Left ventricle myocardium inferior (tissue), 1 donor: ENCODE data around the gene MAPKAPK2. TPM values are rescaled to one million over a fixed set of nuclear protein-coding genes. Genes with fewer than 3 reads are reported as not detected.
A peak's percentile ranks its signal among the peaks of the same experiment; 100 is the strongest.
"Not testable (repeated sequence)": the region's sequence is repeated elsewhere in the genome, so short reads cannot be mapped to it uniquely, and the experiment has no call there.

ENCODE experiments used
- DNase-seq: peaks from one replicate; pipeline ENCODE4 v3.0.0-alpha.2; 2020
- H3K27ac ChIP-seq: fragments of 200-600 bp; replicated peaks from 2 replicates; pipeline ENCODE4 v1.8.0; 2021
- H3K27me3 ChIP-seq: fragments of 200-600 bp; 2 replicates; pipeline ENCODE4 v1.8.0; 2021; ENCODE audit warnings: low read depth
- H3K36me3 ChIP-seq: fragments of 200-600 bp; 2 replicates; pipeline ENCODE4 v1.8.0; 2021
- H3K4me1 ChIP-seq: fragments of 200-600 bp; 2 replicates; pipeline ENCODE4 v1.8.0; 2021
- H3K4me3 ChIP-seq: fragments of 200-600 bp; 2 replicates; pipeline ENCODE4 v1.8.0; 2021; ENCODE audit warnings: mild to moderate bottlenecking, moderate library complexity
- H3K9me3 ChIP-seq: fragments of 200-600 bp; replicated peaks from 2 replicates; pipeline ENCODE4 v1.8.0; 2021
- CTCF ChIP-seq: fragments of 200-600 bp; IDR thresholded peaks from 2 replicates; pipeline ENCODE4 v1.8.0; 2021; ENCODE audit warnings: antibody characterized with exemption, mild to moderate bottlenecking, borderline replicate concordance
- intact Hi-C: fragments of 100-400 bp; cut with micrococcal nuclease; formaldehyde crosslinking; loops from one replicate; pipeline ENCODE4 v1.11.0; 2022
- long read RNA-seq: library from polyadenylated mRNA; unstranded; transcript quantifications from one replicate; pipeline ENCODE4 v2.0.0, GENCODE V29; 2021
- total RNA-seq: library from RNA; stranded (reverse); fragmentation: NEBNext Ultra II Directional; extraction: Animal tissue kit (Norgen Biotek cat#: 25700); gene quantifications from one replicate; pipeline ENCODE4 v1.2.1, GENCODE V29; 2021
- donor health status: DM: no; HTN: yes; CAD: no; lungs with severe emphysema.

Gene MAPKAPK2
- 215 TPM for total RNA-seq
- long read RNA-seq, transcript MAPKAPK2-202 (10 exons, 2,961 nt), result major isoform, 35 of 85 reads
- long read RNA-seq, partial matches to known transcripts, result 44 of 85 reads
- long read RNA-seq, other reads (novel, unspliced or antisense), result 5 of 85 reads

DNA sequence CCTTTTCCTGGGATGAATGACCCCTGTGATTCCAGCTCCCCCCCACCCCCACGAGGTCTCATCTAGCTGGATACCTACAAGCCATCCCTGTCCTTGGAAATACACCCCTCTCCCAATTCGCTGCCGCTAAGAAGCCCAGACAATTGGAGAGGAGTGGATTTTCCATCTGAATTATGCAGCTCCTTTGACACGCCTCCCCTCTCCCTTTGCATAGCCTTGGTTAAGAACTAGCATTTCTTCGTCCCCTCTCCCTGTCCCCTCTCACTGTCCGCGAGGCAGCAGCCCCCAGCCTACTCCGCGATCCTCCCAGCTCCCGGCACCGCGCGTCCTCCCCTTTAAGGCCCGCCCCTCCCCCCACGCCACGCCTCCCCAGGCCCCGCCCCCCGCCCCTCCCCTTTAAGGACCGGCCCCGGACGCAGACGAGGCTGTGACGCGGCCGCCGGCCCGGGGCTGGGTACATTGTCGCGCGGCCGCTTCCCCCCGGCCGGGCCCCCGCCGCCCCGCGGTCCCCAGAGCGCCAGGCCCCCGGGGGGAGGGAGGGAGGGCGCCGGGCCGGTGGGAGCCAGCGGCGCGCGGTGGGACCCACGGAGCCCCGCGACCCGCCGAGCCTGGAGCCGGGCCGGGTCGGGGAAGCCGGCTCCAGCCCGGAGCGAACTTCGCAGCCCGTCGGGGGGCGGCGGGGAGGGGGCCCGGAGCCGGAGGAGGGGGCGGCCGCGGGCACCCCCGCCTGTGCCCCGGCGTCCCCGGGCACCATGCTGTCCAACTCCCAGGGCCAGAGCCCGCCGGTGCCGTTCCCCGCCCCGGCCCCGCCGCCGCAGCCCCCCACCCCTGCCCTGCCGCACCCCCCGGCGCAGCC is at the start of gene MAPKAPK2:
Gene MAPKAPK2, plus strand, starts transcription at position 428 of the 856 bp plus-strand sequence. Its CDS starts 325 bp downstream, at position 753.
- intact Hi-C loops, result no loop called here

DNA sequence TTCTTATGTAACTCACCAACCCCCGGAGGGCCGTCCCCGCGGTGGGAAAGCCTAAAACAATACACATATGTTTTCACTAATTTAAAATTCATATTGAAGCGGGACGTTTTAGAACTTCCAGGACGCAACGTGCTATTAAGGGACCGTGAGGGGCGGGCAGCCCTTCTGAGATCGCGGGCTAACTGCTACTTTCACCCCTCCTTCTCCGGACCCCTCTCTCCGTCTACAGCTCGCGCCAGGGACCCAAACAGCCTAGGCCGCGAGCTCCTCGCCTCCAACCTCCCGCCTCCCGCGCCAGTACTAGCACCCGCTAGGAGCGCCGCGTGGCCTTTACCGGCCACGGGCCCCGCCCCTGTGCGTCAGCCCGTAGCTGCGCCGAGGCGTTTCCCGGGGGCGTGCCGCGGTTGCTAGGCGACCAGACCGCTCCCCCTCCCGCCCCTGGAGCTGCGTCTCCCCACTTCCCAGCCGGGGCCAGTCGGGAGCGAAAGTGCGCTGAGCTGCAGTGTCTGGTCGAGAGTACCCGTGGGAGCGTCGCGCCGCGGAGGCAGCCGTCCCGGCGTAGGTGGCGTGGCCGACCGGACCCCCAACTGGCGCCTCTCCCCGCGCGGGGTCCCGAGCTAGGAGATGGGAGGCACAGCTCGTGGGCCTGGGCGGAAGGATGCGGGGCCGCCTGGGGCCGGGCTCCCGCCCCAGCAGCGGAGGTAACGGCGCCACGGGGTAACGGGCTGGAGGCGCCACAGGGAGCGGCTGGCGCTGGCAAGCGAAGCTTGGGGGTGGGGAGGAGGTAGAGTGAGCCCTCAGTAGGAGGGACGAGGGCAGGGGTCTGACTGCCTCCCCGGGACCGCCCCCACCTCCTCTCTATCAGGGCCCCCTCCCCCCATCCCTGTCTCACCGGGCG is 49.4 kb upstream of the MAPKAPK2 start, which contains the start of gene DYRK3:
Gene DYRK3, plus strand, starts transcription at position 457 of the 898 bp plus-strand sequence. Its CDS starts 168 bp downstream, at position 625.
- peak; percentile 96 for DNase-seq
- H3K9me3 ChIP-seq, result no peaks in the 10 kb centered on the region
- TF ChIP-seq CTCF, result peak; percentile 30
- peaks cover 61% of the 10 kb centered on the region for H3K4me1 ChIP-seq
- peak within 1 kb of the TSS; percentile 91 for H3K27ac ChIP-seq
- intact Hi-C loops, result loop anchor here (10.0 kb wide), 1 partner anchor 279 kb away; no protein-coding TSS in a partner anchor
- peak within 1 kb of the TSS; percentile 98 for H3K4me3 ChIP-seq
- peaks cover 13% of the 10 kb centered on the region for H3K36me3 ChIP-seq
- no peaks in the 10 kb centered on the region for H3K27me3 ChIP-seq

More for the DNA sequence above, at the start of gene MAPKAPK2:
- no peaks in the 10 kb centered on the region for H3K27me3 ChIP-seq
- no peaks in the 10 kb centered on the region for H3K36me3 ChIP-seq
- H3K27ac ChIP-seq, result peak within 1 kb of the TSS; percentile 97
- peak; percentile 86 for DNase-seq
- peaks cover 59% of the 10 kb centered on the region for H3K4me1 ChIP-seq
- H3K4me3 ChIP-seq, result peak within 1 kb of the TSS; percentile 85
- no peak for TF ChIP-seq CTCF
- no peaks in the 10 kb centered on the region for H3K9me3 ChIP-seq

DNA sequence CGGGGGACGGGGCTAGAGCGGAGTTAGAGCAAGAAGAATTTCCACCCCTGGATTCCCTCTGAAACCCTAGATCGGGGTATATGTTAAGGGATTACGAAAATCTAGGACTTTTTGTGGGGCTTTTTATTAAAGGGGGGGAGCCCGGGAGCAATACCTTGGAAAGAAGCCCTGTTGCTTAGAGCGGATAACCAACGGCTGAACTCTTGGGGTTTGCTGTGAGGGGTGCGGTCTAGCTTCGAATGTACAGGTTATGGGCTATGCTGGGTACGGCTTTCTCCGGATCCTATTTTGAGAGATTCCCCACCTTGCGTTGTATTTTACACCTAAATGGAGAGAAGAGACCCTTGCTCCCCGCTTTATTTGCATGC is 48.7 kb upstream of the MAPKAPK2 start:
- H3K27ac ChIP-seq, result peak overlapping the region; percentile 91
- no peak for DNase-seq
- no peak for TF ChIP-seq CTCF
- H3K4me1 ChIP-seq, result peaks cover 58% of the 10 kb centered on the region
- no peaks in the 10 kb centered on the region for H3K9me3 ChIP-seq
- H3K27me3 ChIP-seq, result no peaks in the 10 kb centered on the region
- H3K36me3 ChIP-seq, result peaks cover 19% of the 10 kb centered on the region
- intact Hi-C loops, result loop anchor here (10.0 kb wide), 1 partner anchor 279 kb away; no protein-coding TSS in a partner anchor
- peak overlapping the region; percentile 98 for H3K4me3 ChIP-seq

DNA sequence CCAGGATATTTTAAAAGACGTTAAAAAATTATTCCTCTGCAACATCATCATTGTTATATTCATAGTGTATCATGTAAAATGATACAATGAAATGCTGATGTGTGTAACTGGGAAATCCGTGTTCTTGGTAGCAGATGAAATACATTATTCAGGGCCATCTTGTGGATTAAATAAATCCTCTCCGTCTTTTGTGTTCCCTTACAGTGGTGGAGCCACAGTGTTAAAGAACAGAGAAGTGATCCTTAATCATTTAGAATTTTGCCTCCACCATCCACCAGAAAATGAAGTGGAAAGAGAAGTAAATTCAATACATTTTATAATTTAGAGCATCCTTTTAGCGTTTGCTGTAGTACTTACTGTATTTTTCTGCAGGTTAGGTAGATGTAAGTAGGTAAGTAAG is 48.0 kb upstream of the MAPKAPK2 start:
- Histone ChIP-seq H3K27ac (peak overlapping the region; percentile 91), H3K4me3 (peak overlapping the region; percentile 98), H3K9me3 (no peaks in the 10 kb centered on the region), H3K36me3 (peaks cover 21% of the 10 kb centered on the region), H3K4me1 (peaks cover 51% of the 10 kb centered on the region), H3K27me3 (no peaks in the 10 kb centered on the region)
- intact Hi-C loops, result loop anchor here (10.0 kb wide), 1 partner anchor 278 kb away; no protein-coding TSS in a partner anchor
- no peak for DNase-seq
- TF ChIP-seq CTCF, result no peak

DNA sequence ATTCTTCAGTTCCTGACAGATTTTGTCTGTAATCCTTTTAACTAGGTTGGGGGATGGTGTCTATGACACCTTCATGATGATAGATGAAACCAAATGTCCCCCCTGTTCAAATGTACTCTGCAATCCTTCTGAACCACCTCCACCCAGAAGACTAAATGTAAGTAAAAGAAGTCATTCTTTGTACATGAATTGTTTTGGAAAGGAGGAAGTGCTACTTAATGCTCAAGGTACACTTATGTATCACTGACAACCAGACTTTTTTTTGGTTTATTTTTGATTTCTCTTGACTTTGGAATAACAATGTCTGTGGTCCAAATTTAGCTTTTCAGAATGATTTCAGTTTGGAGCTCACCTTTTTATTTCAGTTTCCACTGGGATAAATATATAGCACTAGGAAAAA is 47.1 kb upstream of the MAPKAPK2 start:
- DNase-seq, result no peak
- Histone ChIP-seq H3K27ac (peak overlapping the region; percentile 91), H3K4me3 (peak overlapping the region; percentile 98), H3K9me3 (no peaks in the 10 kb centered on the region), H3K27me3 (no peaks in the 10 kb centered on the region), H3K36me3 (peaks cover 21% of the 10 kb centered on the region), H3K4me1 (peaks cover 51% of the 10 kb centered on the region)
- TF ChIP-seq CTCF, result no peak
- intact Hi-C loops, result loop anchor here (10.0 kb wide), 1 partner anchor 277 kb away; no protein-coding TSS in a partner anchor

DNA sequence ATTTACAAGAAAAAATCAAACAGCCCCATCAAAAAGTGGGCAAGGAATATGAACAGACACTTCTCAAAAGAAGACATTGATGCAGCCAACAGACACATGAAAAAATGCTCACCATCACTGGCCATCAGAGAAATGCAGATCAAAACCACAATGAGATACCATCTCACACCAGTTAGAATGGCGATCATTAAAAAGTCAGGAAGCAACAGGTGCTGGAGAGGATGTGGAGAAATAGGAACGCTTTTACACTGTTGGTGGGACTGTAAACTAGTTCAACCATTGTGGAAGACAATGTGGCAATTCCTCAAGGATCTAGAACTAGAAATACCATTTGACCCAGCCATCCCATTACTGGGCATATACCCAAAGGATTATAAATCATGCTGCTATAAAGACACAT is 42.6 kb upstream of the MAPKAPK2 start:
- H3K9me3 ChIP-seq, H3K27ac ChIP-seq, H3K27me3 ChIP-seq, DNase-seq, intact Hi-C loops, H3K4me3 ChIP-seq: not testable (repeated sequence)
- peaks cover 17% of the 10 kb centered on the region for H3K4me1 ChIP-seq
- peaks cover 22% of the 10 kb centered on the region for H3K36me3 ChIP-seq
